Breast epithelium (tissue), 4 donors: ENCODE data around the gene PHAX. TPM values are rescaled to one million over a fixed set of nuclear protein-coding genes. Genes with fewer than 3 reads are reported as not detected.

Experiments used
- DNase-seq, 2 donors: peaks; one replicate each; pipeline ENCODE4 v3.0.0-alpha.2; 2019; ENCODE audit warnings: low spot score in 2 of 2
- H3K27ac ChIP-seq, 2 donors: fragments of 200-600 bp; sonication (generic) in 1 of 2; one replicate each; pipeline ENCODE4 v1.5.1; 2016 to 2019; ENCODE audit warnings: mild to moderate bottlenecking in 1 of 2
- H3K27me3 ChIP-seq, 2 donors: fragments of 200-600 bp; sonication (generic) in 1 of 2; one replicate each; pipeline versions ENCODE4 v1.5.1 to v1.6.0; 2017 to 2019; ENCODE audit warnings: control low read depth in 1 of 2, mild to moderate bottlenecking in 1 of 2
- H3K36me3 ChIP-seq: fragments of 200-600 bp; one replicate; pipeline ENCODE4 v1.5.1; 2019
- H3K4me1 ChIP-seq, 2 donors: fragments of 200-600 bp; sonication (generic); one replicate each; pipeline ENCODE4 v1.5.1; 2016 to 2019; ENCODE audit warnings: control low read depth in 1 of 2
- H3K4me3 ChIP-seq, 3 donors: fragments of 200-600 bp; sonication (generic); 1 replicate in 2 of 3; 2 replicates in 1 of 3; pipeline ENCODE4 v1.5.1; 2016 to 2019; ENCODE audit warnings: mild to moderate bottlenecking in 3 of 3, moderate library complexity in 2 of 3
- H3K9me3 ChIP-seq, 2 donors: fragments of 200-600 bp; sonication (generic) in 1 of 2; one replicate each; pipeline ENCODE4 v1.5.1; 2016 to 2019; ENCODE audit warnings: control low read depth in 1 of 2
- POLR2A ChIP-seq: fragments of 450-650 bp; IDR thresholded peaks from one replicate; pipeline ENCODE4 v1.6.1; 2016; ENCODE audit warnings: antibody characterized with exemption, mild to moderate bottlenecking, moderate library complexity
- POLR2AphosphoS5 ChIP-seq, 3 donors: sonication (generic); formaldehyde crosslinking; IDR thresholded peaks; one replicate each; pipeline ENCODE4 v1.6.1; 2017; ENCODE audit warnings: antibody characterized with exemption in 3 of 3
- intact Hi-C: fragments of 100-400 bp; cut with DNase I; formaldehyde crosslinking; loops from one replicate; pipeline ENCODE4 v1.15.1; 2023; ENCODE audit warnings: low total_unique reads
- total RNA-seq, 3 donors: library from RNA; depleted of rRNA; stranded (reverse); fragments of >200 nt; gene quantifications; one replicate each; pipeline ENCODE4 v1.1.0, GENCODE V29; 2016
- TF ChIP-seq, protein P1 (sequence below), 3 donors: fragments of 450-650 bp; IDR thresholded peaks; one replicate each; pipeline ENCODE4 v1.5.1; 2016 to 2017; ENCODE audit warnings: antibody characterized with exemption in 3 of 3, mild to moderate bottlenecking in 3 of 3, moderate library complexity in 3 of 3

PHAX gene
- total RNA-seq, 3 donors from 2014 or later: 44.9 to 58.7 (median 54.7) TPM

DNA sequence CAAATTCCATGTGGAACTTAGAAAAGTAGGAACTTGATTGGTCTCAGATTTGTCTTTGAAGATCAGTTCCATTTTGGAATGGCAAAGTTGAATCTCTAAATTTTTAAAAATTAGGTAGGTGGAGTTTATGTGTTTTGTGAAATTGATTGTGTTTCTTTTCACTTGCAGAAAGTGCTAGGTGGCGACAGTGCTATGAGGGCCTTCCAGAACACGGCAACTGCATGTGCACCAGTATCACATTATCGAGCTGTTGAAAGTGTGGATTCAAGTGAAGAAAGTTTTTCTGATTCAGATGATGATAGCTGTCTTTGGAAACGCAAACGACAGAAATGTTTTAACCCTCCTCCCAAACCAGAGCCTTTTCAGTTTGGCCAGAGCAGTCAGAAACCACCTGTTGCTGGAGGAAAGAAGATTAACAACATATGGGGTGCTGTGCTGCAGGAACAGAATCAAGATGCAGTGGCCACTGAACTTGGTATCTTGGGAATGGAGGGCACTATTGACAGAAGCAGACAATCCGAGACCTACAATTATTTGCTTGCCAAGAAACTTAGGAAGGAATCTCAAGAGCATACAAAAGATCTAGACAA, 2.8 kb downstream of the PHAX start:
- Histone ChIP-seq H3K27ac (no peak overlapping the region), H3K27me3 (no peaks in the 10 kb centered on the region), H3K36me3 (no peaks in the 10 kb centered on the region), H3K4me1 (peaks cover 0 to 11% of the 10 kb centered on the region in 2 donors), H3K4me3 (no peak overlapping the region), H3K9me3 (no peaks in the 10 kb centered on the region)
- intact Hi-C loops: no loop called here
- TF ChIP-seq, protein P1, sequence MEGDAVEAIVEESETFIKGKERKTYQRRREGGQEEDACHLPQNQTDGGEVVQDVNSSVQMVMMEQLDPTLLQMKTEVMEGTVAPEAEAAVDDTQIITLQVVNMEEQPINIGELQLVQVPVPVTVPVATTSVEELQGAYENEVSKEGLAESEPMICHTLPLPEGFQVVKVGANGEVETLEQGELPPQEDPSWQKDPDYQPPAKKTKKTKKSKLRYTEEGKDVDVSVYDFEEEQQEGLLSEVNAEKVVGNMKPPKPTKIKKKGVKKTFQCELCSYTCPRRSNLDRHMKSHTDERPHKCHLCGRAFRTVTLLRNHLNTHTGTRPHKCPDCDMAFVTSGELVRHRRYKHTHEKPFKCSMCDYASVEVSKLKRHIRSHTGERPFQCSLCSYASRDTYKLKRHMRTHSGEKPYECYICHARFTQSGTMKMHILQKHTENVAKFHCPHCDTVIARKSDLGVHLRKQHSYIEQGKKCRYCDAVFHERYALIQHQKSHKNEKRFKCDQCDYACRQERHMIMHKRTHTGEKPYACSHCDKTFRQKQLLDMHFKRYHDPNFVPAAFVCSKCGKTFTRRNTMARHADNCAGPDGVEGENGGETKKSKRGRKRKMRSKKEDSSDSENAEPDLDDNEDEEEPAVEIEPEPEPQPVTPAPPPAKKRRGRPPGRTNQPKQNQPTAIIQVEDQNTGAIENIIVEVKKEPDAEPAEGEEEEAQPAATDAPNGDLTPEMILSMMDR (IDR thresholded peaks at IDR 0.05): no peak
- TF ChIP-seq POLR2AphosphoS5 (IDR thresholded peaks at IDR 0.05) (no peak), POLR2A (no peak)
- DNase-seq: no peak

- intact Hi-C loops: no loop called here
- TF ChIP-seq, protein P1 (IDR thresholded peaks at IDR 0.05): no peak
- TF ChIP-seq POLR2A (no peak), POLR2AphosphoS5 (IDR thresholded peaks at IDR 0.05) (no peak)
- Histone ChIP-seq H3K4me3 (no peak overlapping the region), H3K36me3 (no peaks in the 10 kb centered on the region), H3K4me1 (peaks cover 0 to 11% of the 10 kb centered on the region in 2 donors), H3K27me3 (no peaks in the 10 kb centered on the region), H3K9me3 (no peaks in the 10 kb centered on the region), H3K27ac (no peak overlapping the region)
- no peak for DNase-seq
Observed at GRCh38 chr5:126605525-126605924, 4.8 kb downstream of the PHAX start.

DNA sequence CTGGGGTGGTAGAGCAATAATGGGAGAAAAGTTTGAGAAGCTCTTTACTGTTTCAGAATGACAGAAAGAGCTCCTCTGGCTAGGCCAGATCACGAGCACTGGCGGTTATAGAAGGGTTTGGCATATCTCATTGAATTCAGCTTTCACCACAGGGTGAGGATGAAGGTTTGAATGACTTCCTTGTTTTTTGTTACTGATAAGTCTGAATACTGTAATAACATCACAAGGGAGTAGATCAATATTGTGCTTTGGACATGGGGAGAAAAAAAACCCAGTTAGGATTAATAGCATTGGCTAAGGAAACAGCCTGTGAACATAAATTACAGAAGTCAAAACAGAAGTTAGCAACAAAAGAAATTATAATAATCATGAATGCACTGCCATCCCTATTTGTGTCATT, 9.4 kb downstream of the PHAX start:
- Histone ChIP-seq H3K4me3 (no peak overlapping the region), H3K27ac (no peak overlapping the region), H3K36me3 (no peaks in the 10 kb centered on the region), H3K27me3 (no peaks in the 10 kb centered on the region), H3K4me1 (no peaks in the 10 kb centered on the region), H3K9me3 (no peaks in the 10 kb centered on the region)
- TF ChIP-seq POLR2AphosphoS5 (IDR thresholded peaks at IDR 0.05): no peak
- TF ChIP-seq, protein P1 (IDR thresholded peaks at IDR 0.05): no peak
- no peak for TF ChIP-seq POLR2A
- no peak for DNase-seq
- intact Hi-C loops: no loop called here

- Histone ChIP-seq H3K4me1 (no peaks in the 10 kb centered on the region), H3K4me3 (no peak overlapping the region), H3K27me3 (no peaks in the 10 kb centered on the region), H3K27ac (no peak overlapping the region), H3K36me3 (no peaks in the 10 kb centered on the region), H3K9me3 (no peaks in the 10 kb centered on the region)
- DNase-seq: no peak
- TF ChIP-seq POLR2AphosphoS5 (IDR thresholded peaks at IDR 0.05) (no peak), POLR2A (no peak)
- TF ChIP-seq, protein P1 (IDR thresholded peaks at IDR 0.05): no peak
- intact Hi-C loops: no loop called here
Observed at GRCh38 chr5:126610616-126611015, 9.9 kb downstream of the PHAX start.

DNA sequence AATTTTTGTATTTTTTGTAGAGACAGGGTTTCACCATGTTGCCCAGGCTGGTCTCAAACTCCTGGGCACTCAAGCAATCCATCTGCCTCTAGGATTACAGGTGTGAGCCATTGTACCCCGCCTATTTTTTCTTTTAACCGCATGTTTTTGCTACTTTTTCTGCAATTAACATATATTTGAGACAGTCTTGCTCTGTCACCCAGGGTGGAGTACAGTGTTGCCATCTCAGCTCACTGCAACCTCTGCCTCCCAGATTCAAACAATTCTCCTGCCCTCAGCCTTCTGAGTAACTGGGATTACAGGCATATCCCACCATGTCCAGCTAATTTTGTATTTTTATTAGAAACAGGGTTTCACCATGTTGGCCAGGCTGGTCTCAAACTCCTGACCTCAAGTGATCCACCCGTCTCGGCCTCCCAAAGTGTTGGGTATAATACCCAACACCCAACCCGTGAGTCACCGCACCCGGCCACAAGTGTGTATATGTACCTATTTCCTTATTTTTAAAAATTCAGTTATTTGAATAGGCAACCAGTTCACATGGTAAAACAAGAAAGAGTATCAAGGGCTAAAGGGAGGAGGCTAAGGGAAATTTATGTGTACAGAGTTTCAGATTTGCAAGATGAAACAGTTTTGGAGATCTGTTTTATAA, 13.3 kb downstream of the PHAX start:
- DNase-seq: no peak
- intact Hi-C loops: no loop called here

More for the DNA sequence above, 13.3 kb downstream of the PHAX start:
- H3K36me3 ChIP-seq: no peaks in the 10 kb centered on the region
- H3K4me3 ChIP-seq: no peak overlapping the region
- no peaks in the 10 kb centered on the region for H3K27me3 ChIP-seq
- H3K4me1 ChIP-seq: no peaks in the 10 kb centered on the region
- no peak overlapping the region for H3K27ac ChIP-seq
- TF ChIP-seq POLR2AphosphoS5 (IDR thresholded peaks at IDR 0.05): no peak
- no peak for TF ChIP-seq POLR2A
- TF ChIP-seq, protein P1 (IDR thresholded peaks at IDR 0.05): no peak
- no peaks in the 10 kb centered on the region for H3K9me3 ChIP-seq
